ENCODE results near the gene GBF1. TPM values are rescaled to one million over a fixed set of nuclear protein-coding genes. Genes with fewer than 3 reads are reported as not detected.
A peak's percentile ranks its signal among the peaks of the same experiment; 100 is the strongest.
"Not testable (repeated sequence)": the region's sequence is repeated elsewhere in the genome, so short reads cannot be mapped to it uniquely, and the experiment has no call there.

Gene GBF1
- total RNA-seq, 2 donors from 2014 or later = 44.2 to 47.6 TPM

- peaks cover 17% of the 10 kb centered on the region for H3K4me1 Mint-ChIP-seq (ENCODE audit: low read depth)
- no peak overlapping the region for H3K27ac Mint-ChIP-seq
- ATAC-seq (replicated peaks in 1 of 2) = no peak
- H3K27me3 Mint-ChIP-seq (ENCODE audit: low read depth) = peaks cover 44% of the 10 kb centered on the region
- H3K4me3 Mint-ChIP-seq = peak overlapping the region; percentile 77 to 82
- no peak for DNase-seq
- peaks cover 0 to under 1% of the 10 kb centered on the region in 2 donors for H3K36me3 Mint-ChIP-seq (ENCODE audit: insufficient read depth in 2 of 2)
- no peaks in the 10 kb centered on the region for H3K9me3 Mint-ChIP-seq
Measured at GRCh38 chr10:102240467-102241031, 4.8 kb upstream of the GBF1 start.

GRCh38 chr10:102241032-102241443, 4.3 kb upstream of the GBF1 start:
- no peak overlapping the region for H3K27ac Mint-ChIP-seq
- no peak for DNase-seq
- H3K4me3 Mint-ChIP-seq = peak overlapping the region; percentile 77 to 82
- H3K27me3 Mint-ChIP-seq (ENCODE audit: low read depth) = peaks cover 39% of the 10 kb centered on the region
- H3K4me1 Mint-ChIP-seq (ENCODE audit: low read depth) = peaks cover 17% of the 10 kb centered on the region
- H3K36me3 Mint-ChIP-seq (ENCODE audit: insufficient read depth in 2 of 2) = peaks cover 0 to 2% of the 10 kb centered on the region in 2 donors
- H3K9me3 Mint-ChIP-seq = no peaks in the 10 kb centered on the region
- no peak for ATAC-seq (replicated peaks in 1 of 2)

- Mint-ChIP-seq H3K9me3 (no peaks in the 10 kb centered on the region), H3K4me3 (peak within 1 kb of the TSS; percentile 77 to 82), H3K4me1 (ENCODE audit: low read depth) (peaks cover 23% of the 10 kb centered on the region), H3K27me3 (ENCODE audit: low read depth) (peaks cover 38% of the 10 kb centered on the region), H3K27ac (no peak within 1 kb of the TSS), H3K36me3 (ENCODE audit: insufficient read depth in 2 of 2) (peaks cover 0 to 2% of the 10 kb centered on the region in 2 donors)
- peak; percentile 70 to 71 for ATAC-seq (replicated peaks in 1 of 2)
- DNase-seq = peak; percentile 95 to 96
Measured at GRCh38 chr10:102241444-102242117, 3.8 kb upstream of the GBF1 start, which contains the start of gene PITX3. Gene PITX3, minus strand, starts transcription at chr10:102241512. Its CDS starts 9,432 bp downstream, at chr10:102232080.

- Mint-ChIP-seq H3K4me3 (peak overlapping the region; percentile 77 to 82), H3K36me3 (ENCODE audit: insufficient read depth in 2 of 2) (peaks cover 0 to 2% of the 10 kb centered on the region in 2 donors), H3K9me3 (no peaks in the 10 kb centered on the region), H3K27ac (no peak overlapping the region), H3K27me3 (ENCODE audit: low read depth) (peaks cover 38% of the 10 kb centered on the region), H3K4me1 (ENCODE audit: low read depth) (peaks cover 28% of the 10 kb centered on the region)
- ATAC-seq (replicated peaks in 1 of 2) (no peak), DNase-seq (no peak)
Measured at GRCh38 chr10:102242118-102242485, 3.2 kb upstream of the GBF1 start.

GRCh38 chr10:102243309-102243708, 2.0 kb upstream of the GBF1 start:
- Mint-ChIP-seq H3K27me3 (ENCODE audit: low read depth) (peaks cover 38% of the 10 kb centered on the region), H3K36me3 (ENCODE audit: insufficient read depth in 2 of 2) (peaks cover 0 to 4% of the 10 kb centered on the region in 2 donors), H3K4me1 (ENCODE audit: low read depth) (peaks cover 39% of the 10 kb centered on the region), H3K9me3 (no peaks in the 10 kb centered on the region), H3K4me3 (peak overlapping the region; percentile 8 to 44), H3K27ac (no peak overlapping the region)
- DNase-seq (no peak), ATAC-seq (replicated peaks in 1 of 2) (no peak)

- H3K4me1 Mint-ChIP-seq (ENCODE audit: low read depth) = peaks cover 39% of the 10 kb centered on the region
- H3K9me3 Mint-ChIP-seq = no peaks in the 10 kb centered on the region
- H3K36me3 Mint-ChIP-seq (ENCODE audit: insufficient read depth in 2 of 2) = peaks cover 1 to 4% of the 10 kb centered on the region in 2 donors
- no peak for DNase-seq
- ATAC-seq (replicated peaks in 1 of 2) = no peak
- H3K27me3 Mint-ChIP-seq (ENCODE audit: low read depth) = peaks cover 15% of the 10 kb centered on the region
- H3K27ac Mint-ChIP-seq = peak overlapping the region; percentile 93
- H3K4me3 Mint-ChIP-seq = peak overlapping the region; percentile 82 to 99
Measured at GRCh38 chr10:102245932-102246251, 560 bp downstream of the GBF1 start.

GRCh38 chr10:102246261-102246660, 929 bp downstream of the GBF1 start:
- H3K4me1 Mint-ChIP-seq (ENCODE audit: low read depth) = peaks cover 39% of the 10 kb centered on the region
- peaks cover 11% of the 10 kb centered on the region for H3K27me3 Mint-ChIP-seq (ENCODE audit: low read depth)
- ATAC-seq (replicated peaks in 1 of 2) (no peak), DNase-seq (no peak)
- peak overlapping the region; percentile 82 to 99 for H3K4me3 Mint-ChIP-seq
- H3K9me3 Mint-ChIP-seq = no peaks in the 10 kb centered on the region
- H3K36me3 Mint-ChIP-seq (ENCODE audit: insufficient read depth in 2 of 2) = peaks cover 1 to 4% of the 10 kb centered on the region in 2 donors
- peak overlapping the region; percentile 93 for H3K27ac Mint-ChIP-seq

GRCh38 chr10:102247734-102248133, 2.4 kb downstream of the GBF1 start:
- Mint-ChIP-seq H3K27me3 (ENCODE audit: low read depth) (no peaks in the 10 kb centered on the region), H3K9me3 (no peaks in the 10 kb centered on the region), H3K27ac (peak overlapping the region; percentile 77), H3K36me3 (ENCODE audit: insufficient read depth in 2 of 2) (peaks cover 1 to 6% of the 10 kb centered on the region in 2 donors), H3K4me3 (peak overlapping the region; percentile 82 to 99), H3K4me1 (ENCODE audit: low read depth) (peaks cover 37% of the 10 kb centered on the region)
- DNase-seq (no peak), ATAC-seq (replicated peaks in 1 of 2) (no peak)

GRCh38 chr10:102252508-102252907, 7.2 kb downstream of the GBF1 start:
- not testable (repeated sequence) for H3K27ac Mint-ChIP-seq; ATAC-seq (replicated peaks in 1 of 2); H3K27me3 Mint-ChIP-seq (ENCODE audit: low read depth); H3K4me3 Mint-ChIP-seq; H3K9me3 Mint-ChIP-seq; H3K36me3 Mint-ChIP-seq (ENCODE audit: insufficient read depth in 2 of 2); DNase-seq
- H3K4me1 Mint-ChIP-seq (ENCODE audit: low read depth) = peaks cover 25% of the 10 kb centered on the region

GRCh38 chr10:102254426-102254825, 9.1 kb downstream of the GBF1 start:
- Mint-ChIP-seq H3K4me1 (ENCODE audit: low read depth) (peaks cover 17% of the 10 kb centered on the region), H3K27me3 (ENCODE audit: low read depth) (no peaks in the 10 kb centered on the region), H3K4me3 (no peak overlapping the region), H3K27ac (no peak overlapping the region), H3K9me3 (no peaks in the 10 kb centered on the region), H3K36me3 (ENCODE audit: insufficient read depth in 2 of 2) (peaks cover 2 to 3% of the 10 kb centered on the region in 2 donors)
- DNase-seq = no peak
- ATAC-seq (replicated peaks in 1 of 2) = no peak

GRCh38 chr10:102255404-102255803, 10.1 kb downstream of the GBF1 start:
- H3K27ac Mint-ChIP-seq = no peak overlapping the region
- peaks cover 17% of the 10 kb centered on the region for H3K4me1 Mint-ChIP-seq (ENCODE audit: low read depth)
- H3K4me3 Mint-ChIP-seq = no peak overlapping the region
- H3K36me3 Mint-ChIP-seq (ENCODE audit: insufficient read depth in 2 of 2) = peaks cover 2 to 3% of the 10 kb centered on the region in 2 donors
- H3K27me3 Mint-ChIP-seq (ENCODE audit: low read depth) = no peaks in the 10 kb centered on the region
- ATAC-seq (replicated peaks in 1 of 2) (no peak), DNase-seq (no peak)
- H3K9me3 Mint-ChIP-seq = no peaks in the 10 kb centered on the region

GRCh38 chr10:102261196-102261595, 15.9 kb downstream of the GBF1 start:
- H3K4me1 Mint-ChIP-seq (ENCODE audit: low read depth) = peaks cover 27% of the 10 kb centered on the region
- no peaks in the 10 kb centered on the region for H3K9me3 Mint-ChIP-seq
- H3K4me3 Mint-ChIP-seq = no peak overlapping the region
- DNase-seq (no peak), ATAC-seq (replicated peaks in 1 of 2) (no peak)
- peaks cover 0 to 3% of the 10 kb centered on the region in 2 donors for H3K36me3 Mint-ChIP-seq (ENCODE audit: insufficient read depth in 2 of 2)
- H3K27me3 Mint-ChIP-seq (ENCODE audit: low read depth) = no peaks in the 10 kb centered on the region
- no peak overlapping the region for H3K27ac Mint-ChIP-seq

GRCh38 chr10:102261842-102262241, 16.5 kb downstream of the GBF1 start:
- peaks cover 29% of the 10 kb centered on the region for H3K4me1 Mint-ChIP-seq (ENCODE audit: low read depth)
- no peak for DNase-seq
- no peak for ATAC-seq (replicated peaks in 1 of 2)
- no peak overlapping the region for H3K4me3 Mint-ChIP-seq
- no peaks in the 10 kb centered on the region for H3K9me3 Mint-ChIP-seq
- H3K36me3 Mint-ChIP-seq (ENCODE audit: insufficient read depth in 2 of 2) = peaks cover 0 to 3% of the 10 kb centered on the region in 2 donors
- no peaks in the 10 kb centered on the region for H3K27me3 Mint-ChIP-seq (ENCODE audit: low read depth)
- H3K27ac Mint-ChIP-seq = no peak overlapping the region
